HG03565 (cell line): ENCODE measurements around the gene B4GALT5.
"Not testable (repeated sequence)": the region's sequence is repeated elsewhere in the genome, so short reads cannot be mapped to it uniquely, and the experiment has no call there.

Source experiments
- ATAC-seq: cut with Tn5 transposase; IDR thresholded peaks from one replicate; pipeline ENCODE4 v1.9.1; 2021; ENCODE audit warnings: mild to moderate bottlenecking, moderate library complexity; ENCODE audit not compliant: unreplicated experiment

Gene B4GALT5

GRCh38 chr20:49612127-49612738, 101.4 kb downstream of the B4GALT5 start:
- no peak for ATAC-seq

DNA sequence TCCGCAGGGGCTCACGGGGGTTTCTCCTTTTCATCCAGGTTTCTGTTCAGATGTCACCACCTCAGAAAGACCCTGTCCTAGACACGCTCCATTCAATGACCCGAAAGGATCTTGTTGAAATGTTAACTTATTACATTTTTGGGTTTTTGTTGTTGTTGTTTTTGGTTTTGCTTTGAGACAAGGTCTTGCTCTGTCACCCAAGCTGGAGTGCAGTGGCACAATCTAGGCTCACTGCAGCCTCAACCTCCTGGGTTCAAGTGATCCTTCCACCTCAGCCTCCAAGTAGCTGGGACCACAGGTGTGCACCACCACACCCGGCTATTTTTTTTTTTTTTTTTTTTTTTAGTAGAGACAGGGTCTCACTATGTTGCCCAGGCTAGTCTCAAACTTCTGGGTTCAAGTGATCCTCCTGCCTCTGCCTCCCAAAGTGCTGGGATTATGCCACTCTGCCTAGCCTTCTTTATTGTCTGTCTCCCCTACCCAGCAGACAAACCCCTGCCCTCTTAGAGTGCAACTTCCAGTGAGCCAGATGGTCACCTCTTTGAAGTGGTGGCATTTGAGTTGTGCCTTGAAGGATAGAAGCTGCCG, 102.0 kb downstream of the B4GALT5 start:
- not testable (repeated sequence) for ATAC-seq

DNA sequence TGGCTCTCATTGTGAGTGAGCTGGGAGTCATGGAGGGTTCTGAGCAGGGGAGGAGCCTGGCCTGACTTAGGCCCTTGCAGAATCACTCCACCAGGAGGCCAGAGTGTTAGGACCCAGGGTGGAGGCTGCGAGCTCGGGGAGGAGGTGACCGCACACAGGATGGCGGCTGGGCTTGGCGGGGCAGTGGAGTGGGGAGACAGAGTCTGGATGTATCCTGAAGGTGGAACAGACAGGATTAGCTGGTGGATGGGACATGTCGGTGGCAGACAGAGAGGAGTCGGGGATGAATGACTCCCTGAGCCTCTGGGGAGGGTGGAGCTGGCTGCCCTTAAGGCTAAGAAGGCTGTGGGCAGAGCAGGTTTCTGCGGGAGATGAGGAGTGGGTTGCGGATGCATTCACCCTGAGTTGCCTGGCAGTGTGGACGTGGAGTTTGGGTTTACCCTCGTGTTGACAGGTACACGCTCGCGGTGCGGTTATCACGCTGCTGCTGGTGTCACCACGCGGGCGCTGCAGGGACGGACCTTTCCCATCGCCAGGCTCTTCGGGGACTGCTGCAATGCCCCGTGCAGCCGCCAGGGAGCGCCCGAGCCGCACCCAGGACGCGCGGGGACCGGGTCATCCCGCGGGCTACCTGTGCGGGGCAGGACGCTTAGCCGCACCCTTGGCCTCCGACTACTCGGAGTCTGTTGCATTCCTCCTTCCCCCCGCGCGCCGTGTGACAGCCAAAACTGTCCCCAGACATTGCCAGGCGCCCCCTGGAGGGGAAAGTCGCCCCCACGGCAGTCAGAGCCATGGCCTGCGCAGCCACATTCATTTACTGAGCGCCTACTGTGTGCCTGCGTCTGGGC, 102.8 kb downstream of the B4GALT5 start:
- ATAC-seq: peak; percentile 42

- ATAC-seq: peak; percentile 50
These were observed 104.7 kb downstream of the B4GALT5 start for GRCh38 chr20:49608752-49609670.

DNA sequence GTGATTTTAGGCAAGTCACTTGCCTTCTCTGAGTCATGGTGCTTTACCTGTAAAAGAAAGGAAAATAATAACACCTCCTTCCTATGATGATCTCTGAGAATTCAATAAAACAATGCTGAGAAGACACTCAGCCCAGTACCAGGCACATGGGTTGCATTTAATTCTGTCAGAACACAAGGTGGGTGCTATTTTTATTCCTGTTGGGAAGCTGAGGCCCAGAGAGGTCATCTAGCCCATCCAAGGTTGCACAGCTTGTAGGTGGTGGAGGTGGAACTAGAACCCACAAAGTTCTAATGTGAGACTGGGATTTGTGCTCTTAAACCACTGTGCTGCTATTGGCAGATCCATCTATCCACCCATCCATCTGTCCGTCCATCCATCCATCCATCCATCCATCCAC, 106.1 kb downstream of the B4GALT5 start:
- no peak for ATAC-seq

GRCh38 chr20:49603209-49603627, 110.5 kb downstream of the B4GALT5 start:
- ATAC-seq: no peak

- no peak for ATAC-seq
These were observed 111.1 kb downstream of the B4GALT5 start for GRCh38 chr20:49602345-49603208.

DNA sequence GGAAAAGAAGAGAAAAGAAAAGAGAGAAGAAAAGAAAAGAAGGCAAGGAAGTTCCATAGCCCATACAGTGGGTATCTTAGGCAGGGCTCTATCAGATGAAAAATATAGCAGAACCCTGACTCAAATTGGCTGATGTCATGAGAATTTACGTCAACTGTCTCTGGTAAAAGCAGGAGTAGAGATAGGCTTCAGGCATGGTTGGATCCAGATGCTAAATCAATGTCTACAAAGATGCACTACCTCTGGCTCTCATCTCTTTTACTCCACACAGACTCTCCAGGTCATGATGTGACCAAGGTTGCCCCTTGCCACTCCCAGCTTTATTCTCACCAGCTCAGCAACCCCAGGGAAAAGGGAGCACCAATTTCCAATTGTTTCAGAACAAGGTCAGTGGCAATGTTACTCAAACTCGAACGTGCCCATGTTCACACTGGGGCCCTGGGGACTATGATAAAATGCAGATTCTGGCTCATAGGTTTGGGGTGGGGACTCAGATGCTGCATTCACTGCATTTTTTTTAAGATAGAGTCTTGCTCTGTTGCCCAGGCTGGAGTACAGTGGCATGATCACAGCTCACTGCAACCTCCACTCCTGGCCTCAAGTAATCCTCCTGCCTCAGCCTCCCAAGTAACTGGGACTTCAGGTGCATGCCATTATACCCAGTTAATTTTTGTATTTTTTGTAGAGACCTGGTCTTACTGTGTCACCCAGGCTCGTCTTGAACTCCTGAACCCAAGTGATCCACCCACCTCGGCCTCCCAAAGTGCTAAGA, 112.3 kb downstream of the B4GALT5 start:
- no peak for ATAC-seq

DNA sequence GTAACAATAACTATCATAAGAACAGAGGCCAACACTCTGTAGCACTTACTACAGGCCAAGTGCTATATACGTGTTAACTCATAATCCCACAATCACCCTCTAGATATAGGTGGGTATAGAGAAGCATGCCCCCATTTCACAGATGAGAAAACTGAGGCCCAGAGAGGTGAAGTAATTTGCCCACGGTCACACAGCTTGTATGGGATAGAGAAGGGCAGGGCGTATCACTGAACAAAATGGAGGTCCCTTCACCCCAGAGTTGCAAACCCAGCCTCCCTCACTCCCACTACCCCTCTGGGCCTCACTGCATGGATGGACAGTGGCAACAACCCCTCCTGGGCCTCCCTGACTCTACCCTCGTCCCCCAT, 113.9 kb downstream of the B4GALT5 start:
- no peak for ATAC-seq

DNA sequence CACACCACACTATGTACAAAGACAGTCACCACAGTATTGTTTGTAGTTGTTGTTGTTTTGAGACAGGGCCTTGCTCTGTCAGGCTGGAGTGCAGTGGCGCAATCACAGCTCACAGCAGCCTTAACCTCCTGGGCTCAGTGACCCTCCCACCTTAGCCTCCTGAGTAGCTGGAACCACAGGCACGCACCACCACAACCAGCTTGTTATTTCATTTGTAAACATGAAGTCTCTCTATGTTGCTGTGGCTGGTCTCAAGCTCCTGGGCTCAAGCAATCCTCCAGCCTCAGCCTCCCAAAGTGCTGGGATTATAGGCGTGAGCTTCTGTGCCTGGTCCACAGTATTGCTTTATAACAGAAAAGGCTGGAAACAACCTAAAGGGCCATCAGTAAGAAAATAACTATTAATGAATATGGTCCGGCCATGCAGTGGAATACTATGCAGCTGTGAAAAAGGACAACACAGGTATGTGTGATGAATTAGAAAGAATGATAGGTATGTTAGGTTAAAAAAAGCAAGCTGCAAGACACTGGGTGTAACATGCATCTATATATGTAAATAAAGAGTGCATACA, 115.8 kb downstream of the B4GALT5 start:
- no peak for ATAC-seq

GRCh38 chr20:49595811-49596561, 117.7 kb downstream of the B4GALT5 start:
- ATAC-seq: no peak

- no peak for ATAC-seq
These were observed 118.3 kb downstream of the B4GALT5 start for GRCh38 chr20:49595346-49595745.

DNA sequence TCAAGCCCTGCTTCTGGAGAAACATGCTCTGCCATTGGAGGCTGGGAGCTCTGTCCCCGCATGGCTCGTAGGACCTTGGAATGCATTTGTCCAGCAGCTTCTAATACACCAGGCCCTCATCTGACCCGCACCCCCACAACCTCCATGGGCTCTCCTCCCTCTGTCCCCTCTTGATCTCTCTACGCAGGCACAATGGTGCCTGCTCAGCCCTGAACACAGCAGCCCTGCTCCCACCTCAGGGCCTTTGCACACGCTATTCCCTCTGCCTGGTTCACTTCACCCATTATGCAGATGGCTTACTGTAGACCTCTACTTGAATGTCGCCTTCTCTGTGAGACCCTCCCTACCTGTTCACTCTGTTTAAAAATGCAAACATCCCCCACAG, 118.8 kb downstream of the B4GALT5 start:
- ATAC-seq: no peak

GRCh38 chr20:49594143-49594930, 119.3 kb downstream of the B4GALT5 start:
- ATAC-seq: no peak

DNA sequence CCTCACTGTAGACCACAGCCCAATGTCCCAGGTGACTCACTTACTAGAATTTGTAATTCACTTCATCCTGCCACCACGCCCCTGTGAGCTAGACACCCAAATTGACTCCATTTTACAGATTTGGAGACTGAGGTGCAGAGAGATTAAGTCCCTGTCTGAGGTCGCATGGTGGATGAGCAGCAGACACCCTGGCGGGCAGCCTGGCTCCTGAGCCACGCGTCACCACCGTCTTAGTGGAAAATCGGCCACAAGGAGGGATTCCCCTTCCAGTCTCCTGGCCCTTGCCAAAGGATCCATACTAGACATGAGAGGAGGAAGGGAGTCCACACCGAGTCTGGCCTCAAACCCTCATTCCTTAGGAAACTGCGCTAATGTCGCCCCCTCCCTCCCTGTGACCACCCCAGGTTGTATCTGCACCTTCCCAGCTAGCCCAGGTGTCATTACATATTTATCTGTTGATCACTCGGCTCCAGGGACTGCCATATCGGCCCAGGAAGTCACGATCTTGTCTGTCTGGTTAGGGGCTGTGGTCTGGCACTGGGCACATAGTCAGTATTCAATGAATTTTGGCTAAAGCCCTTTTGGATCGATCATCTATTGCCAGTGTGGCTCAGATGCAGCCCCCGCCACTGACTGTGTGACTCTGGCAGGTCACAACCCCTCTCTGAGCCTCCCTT, 120.1 kb downstream of the B4GALT5 start:
- ATAC-seq: no peak

DNA sequence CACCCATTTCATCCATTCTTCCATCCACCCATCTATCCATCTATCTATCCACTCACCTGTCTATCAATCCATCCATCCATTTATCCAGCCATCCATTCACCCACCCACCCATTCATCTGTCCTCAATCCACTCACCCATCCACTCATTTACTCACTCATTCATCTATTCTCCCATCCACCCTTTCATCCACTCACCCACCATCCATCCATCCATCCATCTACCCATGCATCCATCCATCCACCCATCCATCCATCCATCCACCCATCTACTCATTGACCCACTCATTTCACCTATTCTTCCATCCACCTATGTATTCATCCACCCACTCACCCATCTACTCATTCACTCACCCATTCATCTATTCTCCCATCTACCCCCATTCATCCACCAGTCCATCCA, 121.6 kb downstream of the B4GALT5 start:
- ATAC-seq: no peak
